Sigmoid colon (tissue), 4 donors: ENCODE data around the gene CACNA1D.

Experiments
- CTCF ChIP-seq, 4 experiments: fragments of 450-650 bp in 3 of 4; fragments of 200-600 bp in 1 of 4; IDR thresholded peaks; one replicate each; pipeline ENCODE4 v1.5.1; 2016 to 2019; ENCODE audit warnings: antibody characterized with exemption in 4 of 4, mild to moderate bottlenecking in 3 of 4, moderate library complexity in 2 of 4
- EP300 ChIP-seq, 4 donors: sonication (generic); formaldehyde crosslinking; IDR thresholded peaks; one replicate each; pipeline ENCODE4 v1.6.1; 2017; ENCODE audit warnings: antibody characterized with exemption in 4 of 4
- POLR2A ChIP-seq, 2 donors: fragments of 450-650 bp; IDR thresholded peaks; one replicate each; pipeline ENCODE4 v1.6.1; 2016; ENCODE audit warnings: antibody characterized with exemption in 2 of 2, mild to moderate bottlenecking in 2 of 2, moderate library complexity in 2 of 2
- POLR2AphosphoS5 ChIP-seq, 4 donors: sonication (generic); formaldehyde crosslinking; IDR thresholded peaks; one replicate each; pipeline ENCODE4 v1.6.1; 2017; ENCODE audit warnings: antibody characterized with exemption in 4 of 4

- TF ChIP-seq CTCF (IDR thresholded peaks at IDR 0.05) (no peak), POLR2A (IDR thresholded peaks at IDR 0.05) (no peak), EP300 (IDR thresholded peaks at IDR 0.05) (no peak), POLR2AphosphoS5 (IDR thresholded peaks at IDR 0.05) (no peak)
Measured at GRCh38 chr3:53493963-53494791, at the start of gene CACNA1D.
